Ishikawa (cell line): ENCODE results near the gene LRRC41.

Experiments used
- CEBPB ChIP-seq: IDR thresholded peaks from 2 replicates; pipeline ENCODE4 v1.6.1; 2012
- CREB1 ChIP-seq: IDR thresholded peaks from 2 replicates; pipeline ENCODE4 v1.6.1; 2012; ENCODE audit warnings: low read depth
- EGR1 ChIP-seq: IDR thresholded peaks from 2 replicates; pipeline ENCODE4 v1.6.1; 2012
- EP300 ChIP-seq: IDR thresholded peaks from 2 replicates; pipeline ENCODE4 v1.6.1; 2012; ENCODE audit warnings: borderline replicate concordance
- MAX ChIP-seq: IDR thresholded peaks from 2 replicates; pipeline ENCODE4 v1.6.1; 2012
- RAD21 ChIP-seq: IDR thresholded peaks from 2 replicates; pipeline ENCODE4 v1.6.1; 2012; ENCODE audit warnings: low read depth
- REST ChIP-seq: IDR thresholded peaks from 2 replicates; pipeline ENCODE4 v1.6.1; 2012; ENCODE audit warnings: low read depth, mild to moderate bottlenecking
- TAF1 ChIP-seq: IDR thresholded peaks from 2 replicates; pipeline ENCODE4 v1.6.1; 2012; ENCODE audit warnings: low read depth, mild to moderate bottlenecking
- TCF12 ChIP-seq: IDR thresholded peaks from 2 replicates; pipeline ENCODE4 v1.6.1; 2012; ENCODE audit warnings: low read depth
- USF1 ChIP-seq: IDR thresholded peaks from 2 replicates; pipeline ENCODE4 v1.6.1; 2012
- YY1 ChIP-seq: IDR thresholded peaks from 2 replicates; pipeline ENCODE4 v1.6.1; 2012; ENCODE audit warnings: low read depth

DNA sequence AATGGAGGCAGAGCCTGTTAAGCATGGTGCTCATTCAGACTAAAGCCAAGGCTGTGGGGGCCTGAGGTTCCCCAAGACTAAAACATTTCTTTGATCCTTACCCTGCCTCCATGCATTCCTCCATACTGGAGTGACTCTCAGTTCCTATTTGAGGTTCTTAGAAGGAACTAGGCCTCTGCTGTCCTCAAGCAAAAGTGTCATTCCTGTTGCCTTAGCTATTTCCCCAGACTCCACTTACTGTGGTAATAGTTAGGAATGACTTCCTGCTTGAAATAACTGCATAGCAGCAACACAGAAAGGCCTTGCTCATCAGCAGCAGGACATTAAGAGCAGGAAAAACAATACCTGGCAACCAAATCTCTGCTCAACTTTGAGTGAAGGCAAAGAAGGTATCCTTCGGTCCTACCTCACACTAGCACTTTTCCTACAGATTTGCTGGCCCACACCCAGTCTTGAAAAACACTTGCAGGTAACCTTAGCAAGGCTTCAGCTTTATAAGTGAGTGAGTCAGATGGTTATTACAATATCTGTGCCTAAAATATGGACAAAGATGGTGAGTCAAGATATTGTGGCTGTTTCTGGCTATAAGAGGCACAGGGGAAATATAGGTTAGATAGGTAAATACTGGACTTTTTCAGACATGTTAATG, 14.8 kb downstream of the LRRC41 start:
- no peak for TF ChIP-seq YY1
- no peak for TF ChIP-seq USF1
- TF ChIP-seq EP300, result no peak
- no peak for TF ChIP-seq REST
- TF ChIP-seq CEBPB, result no peak
- no peak for TF ChIP-seq TAF1
- no peak for TF ChIP-seq MAX
- no peak for TF ChIP-seq EGR1
- TF ChIP-seq TCF12, result no peak
- no peak for TF ChIP-seq RAD21
- TF ChIP-seq CREB1, result no peak
